ENCODE data around the gene GDAP2.
"Not testable (repeated sequence)": the region's sequence is repeated elsewhere in the genome, so short reads cannot be mapped to it uniquely, and the experiment has no call there.

The GDAP2 gene
- 55.9 to 57.0 reads per million in 2 experiments for total RNA-seq

GRCh38 chr1:117929343-117930172 lies at the start of gene GDAP2, which contains the start of gene WDR3:
Gene GDAP2, minus strand, starts transcription at chr1:117929621. Its CDS starts 9,264 bp downstream, at chr1:117920357.
Gene WDR3, plus strand, starts transcription at chr1:117929739. Its CDS starts 3,581 bp downstream, at chr1:117933320.
- peak; percentile 93 for DNase-seq (ENCODE audit: low read depth)

GRCh38 chr1:117976381-117976780 lies 47.0 kb upstream of the GDAP2 start:
- no peak for DNase-seq (ENCODE audit: low read depth)

GRCh38 chr1:117971777-117972176 lies 42.4 kb upstream of the GDAP2 start:
- DNase-seq (ENCODE audit: low read depth), result no peak

GRCh38 chr1:117970252-117970651 lies 40.8 kb upstream of the GDAP2 start:
- no peak for DNase-seq (ENCODE audit: low read depth)

- DNase-seq (ENCODE audit: low read depth), result no peak
Observed at GRCh38 chr1:117967881-117968280, 38.5 kb upstream of the GDAP2 start.

- no peak for DNase-seq (ENCODE audit: low read depth)
Observed at GRCh38 chr1:117967477-117967876, 38.1 kb upstream of the GDAP2 start.

GRCh38 chr1:117964290-117965038 lies 35.0 kb upstream of the GDAP2 start:
- DNase-seq (ENCODE audit: low read depth), result no peak

GRCh38 chr1:117959364-117959763 lies 29.9 kb upstream of the GDAP2 start:
- DNase-seq (ENCODE audit: low read depth), result no peak

GRCh38 chr1:117952386-117952785 lies 23.0 kb upstream of the GDAP2 start:
- DNase-seq (ENCODE audit: low read depth), result no peak

- DNase-seq (ENCODE audit: low read depth), result no peak
Observed at GRCh38 chr1:117942293-117942692, 12.9 kb upstream of the GDAP2 start.

GRCh38 chr1:117933769-117934168 lies 4.3 kb upstream of the GDAP2 start:
- no peak for DNase-seq (ENCODE audit: low read depth)

GRCh38 chr1:117932576-117932975 lies 3.2 kb upstream of the GDAP2 start:
- DNase-seq (ENCODE audit: low read depth), result no peak

GRCh38 chr1:117930484-117930883 lies 1.1 kb upstream of the GDAP2 start:
- no peak for DNase-seq (ENCODE audit: low read depth)

- no peak for DNase-seq (ENCODE audit: low read depth)
Observed at GRCh38 chr1:117930173-117930447, 689 bp upstream of the GDAP2 start.

GRCh38 chr1:117928881-117929342 lies 509 bp downstream of the GDAP2 start:
- DNase-seq (ENCODE audit: low read depth), result peak; percentile 29

GRCh38 chr1:117925981-117926380 lies 3.4 kb downstream of the GDAP2 start:
- no peak for DNase-seq (ENCODE audit: low read depth)

- not testable (repeated sequence) for DNase-seq (ENCODE audit: low read depth)
Observed at GRCh38 chr1:117922717-117923116, 6.7 kb downstream of the GDAP2 start.

GRCh38 chr1:117921991-117922390 lies 7.4 kb downstream of the GDAP2 start:
- DNase-seq (ENCODE audit: low read depth), result no peak

GRCh38 chr1:117919376-117919775 lies 10.0 kb downstream of the GDAP2 start:
- DNase-seq (ENCODE audit: low read depth), result no peak

GRCh38 chr1:117911051-117911450 lies 18.4 kb downstream of the GDAP2 start:
- DNase-seq (ENCODE audit: low read depth), result no peak

GRCh38 chr1:117905019-117905418 lies 24.4 kb downstream of the GDAP2 start:
- DNase-seq (ENCODE audit: low read depth), result no peak

GRCh38 chr1:117904485-117904884 lies 24.9 kb downstream of the GDAP2 start:
- no peak for DNase-seq (ENCODE audit: low read depth)

GRCh38 chr1:117902944-117903343 lies 26.5 kb downstream of the GDAP2 start:
- DNase-seq (ENCODE audit: low read depth), result no peak
